Colonic mucosa (tissue), 4 donors: Measurements from ENCODE around the gene SENP3. TPM values are rescaled to one million over a fixed set of nuclear protein-coding genes. Genes with fewer than 3 reads are reported as not detected.

Source experiments
- DNase-seq: peaks from one replicate; pipeline ENCODE4 v3.0.0-alpha.2; 2020
- H3K27ac ChIP-seq: fragments of 200-600 bp; one replicate; pipeline ENCODE4 v1.8.0; 2021
- H3K27me3 ChIP-seq: fragments of 200-600 bp; one replicate; pipeline ENCODE4 v1.8.0; 2021
- H3K36me3 ChIP-seq: fragments of 200-600 bp; one replicate; pipeline ENCODE4 v1.8.0; 2021
- H3K4me1 ChIP-seq: fragments of 200-600 bp; one replicate; pipeline ENCODE4 v1.8.0; 2021; ENCODE audit warnings: mild to moderate bottlenecking
- H3K4me3 ChIP-seq: fragments of 200-600 bp; one replicate; pipeline ENCODE4 v1.8.0; 2021
- H3K9ac ChIP-seq, 2 donors: one replicate each; pipeline ENCODE4 v1.7.0; 2013; ENCODE audit warnings: control low read depth in 2 of 2, low read depth in 2 of 2, low read length in 2 of 2
- H3K9me3 ChIP-seq: fragments of 200-600 bp; one replicate; pipeline ENCODE4 v1.8.0; 2021
- intact Hi-C: fragments of 100-400 bp; cut with DNase I; formaldehyde crosslinking; loops from one replicate; pipeline ENCODE4 v1.14.1; 2022
- total RNA-seq, 2 donors: library from RNA; stranded (reverse); fragmentation: NEBNext Ultra II Directional in 1 of 2; extraction: Animal tissue kit (Norgen Biotek cat#: 25700) in 1 of 2; gene quantifications; one replicate each; pipeline ENCODE4 v1.2.1, GENCODE V29; 2021
- TF ChIP-seq, protein P1 (sequence below): fragments of 200-600 bp; IDR thresholded peaks from one replicate; pipeline ENCODE4 v1.8.0; 2022; ENCODE audit warnings: antibody characterized with exemption, mild to moderate bottlenecking
- donor health status: healthy.
- donor health status: DM: no; HTN: no; CAD: no.
- donor health status: DM: no; HTN: no; CAD: no.

Gene SENP3
- total RNA-seq, 2 donors from 2014 or later, result 25.7 to 56.6 TPM

DNA sequence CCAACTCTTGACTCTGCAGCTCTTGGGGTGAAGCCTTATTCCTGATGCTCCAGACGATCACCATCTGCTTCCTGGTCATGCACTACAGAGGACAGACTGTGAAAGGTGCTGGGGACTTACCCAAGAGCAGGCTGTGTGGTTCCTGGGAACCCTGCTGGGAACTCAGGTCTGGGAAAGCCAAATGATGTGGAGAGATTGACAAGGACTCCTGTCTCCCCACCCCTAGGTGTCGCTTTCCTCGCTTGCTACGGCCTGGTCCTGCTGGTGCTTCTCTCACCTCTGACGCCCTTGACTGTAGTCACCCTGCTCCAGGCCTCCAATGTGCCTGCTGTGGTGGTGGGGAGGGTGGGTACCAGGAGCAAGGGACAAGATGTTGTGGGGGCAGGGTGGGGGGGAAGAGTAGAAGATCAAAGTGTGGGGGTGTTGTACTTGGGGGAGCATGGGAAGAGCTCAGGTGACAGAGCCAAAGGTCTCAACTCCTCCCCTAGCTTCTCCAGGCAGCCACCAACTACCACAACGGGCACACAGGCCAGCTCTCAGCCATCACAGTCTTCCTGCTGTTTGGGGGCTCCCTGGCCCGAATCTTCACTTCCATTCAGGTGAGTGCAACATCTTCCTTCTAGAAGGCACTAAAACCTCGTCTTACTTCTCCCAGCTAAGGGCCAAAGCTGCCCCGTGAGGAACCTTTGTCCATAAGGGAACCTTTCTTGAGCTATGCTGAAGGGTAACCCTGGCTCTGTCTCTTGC lies 25.1 kb downstream of the SENP3 start:
- DNase-seq, result peak; percentile 69
- Histone ChIP-seq H3K9me3 (no peaks in the 10 kb centered on the region), H3K9ac (peak overlapping the region in 1 of 2 donors; percentile 5), H3K27ac (no peak overlapping the region), H3K27me3 (no peaks in the 10 kb centered on the region), H3K4me1 (peaks cover 7% of the 10 kb centered on the region), H3K4me3 (no peak overlapping the region), H3K36me3 (peaks cover 8% of the 10 kb centered on the region)
- intact Hi-C loops, result loop anchor here (10.0 kb wide), 1 partner anchor 152 kb away; the partner anchor contains the start of genes FGF11 and TMEM102
- TF ChIP-seq, protein P1, sequence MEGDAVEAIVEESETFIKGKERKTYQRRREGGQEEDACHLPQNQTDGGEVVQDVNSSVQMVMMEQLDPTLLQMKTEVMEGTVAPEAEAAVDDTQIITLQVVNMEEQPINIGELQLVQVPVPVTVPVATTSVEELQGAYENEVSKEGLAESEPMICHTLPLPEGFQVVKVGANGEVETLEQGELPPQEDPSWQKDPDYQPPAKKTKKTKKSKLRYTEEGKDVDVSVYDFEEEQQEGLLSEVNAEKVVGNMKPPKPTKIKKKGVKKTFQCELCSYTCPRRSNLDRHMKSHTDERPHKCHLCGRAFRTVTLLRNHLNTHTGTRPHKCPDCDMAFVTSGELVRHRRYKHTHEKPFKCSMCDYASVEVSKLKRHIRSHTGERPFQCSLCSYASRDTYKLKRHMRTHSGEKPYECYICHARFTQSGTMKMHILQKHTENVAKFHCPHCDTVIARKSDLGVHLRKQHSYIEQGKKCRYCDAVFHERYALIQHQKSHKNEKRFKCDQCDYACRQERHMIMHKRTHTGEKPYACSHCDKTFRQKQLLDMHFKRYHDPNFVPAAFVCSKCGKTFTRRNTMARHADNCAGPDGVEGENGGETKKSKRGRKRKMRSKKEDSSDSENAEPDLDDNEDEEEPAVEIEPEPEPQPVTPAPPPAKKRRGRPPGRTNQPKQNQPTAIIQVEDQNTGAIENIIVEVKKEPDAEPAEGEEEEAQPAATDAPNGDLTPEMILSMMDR, result no peak

DNA sequence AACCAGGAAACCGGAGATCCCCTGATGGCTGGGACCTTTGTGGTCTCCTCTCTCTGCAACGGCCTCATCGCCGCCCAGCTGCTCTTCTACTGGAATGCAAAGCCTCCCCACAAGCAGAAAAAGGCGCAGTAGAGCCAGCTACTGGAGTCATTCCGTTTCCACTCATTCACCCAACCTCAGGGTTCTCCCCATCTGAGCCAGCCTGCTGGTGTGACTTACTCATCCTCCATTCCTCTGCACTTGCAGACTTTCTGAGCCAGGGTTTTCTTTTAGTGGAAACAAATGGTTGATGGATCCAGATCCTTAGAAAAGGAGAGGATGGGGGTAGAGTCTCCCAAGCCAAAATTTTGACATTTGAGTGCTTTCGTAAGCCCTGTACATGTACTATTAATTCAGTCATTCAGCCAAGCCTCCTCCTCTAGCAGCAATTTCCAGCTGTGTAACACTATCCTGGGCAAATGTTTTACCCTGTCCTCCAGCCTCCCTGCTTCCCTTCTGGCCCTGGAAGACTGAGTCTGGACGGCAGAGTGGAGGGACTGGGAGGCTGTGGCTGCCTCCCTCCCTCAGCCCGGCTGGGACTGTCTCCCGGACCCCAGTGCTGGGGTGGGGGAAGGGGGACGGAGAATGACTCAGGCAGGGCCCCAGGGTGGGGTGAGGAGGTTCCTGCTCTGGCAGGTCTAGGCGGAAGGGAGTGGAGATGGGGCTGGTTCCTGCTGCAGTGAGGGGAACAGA lies 25.9 kb downstream of the SENP3 start:
- Histone ChIP-seq H3K27ac (no peak overlapping the region), H3K9ac (no peak overlapping the region), H3K36me3 (peaks cover 13% of the 10 kb centered on the region), H3K27me3 (no peaks in the 10 kb centered on the region), H3K9me3 (no peaks in the 10 kb centered on the region), H3K4me1 (peaks cover 7% of the 10 kb centered on the region), H3K4me3 (no peak overlapping the region)
- DNase-seq, result no peak
- TF ChIP-seq, protein P1, result no peak
- intact Hi-C loops, result loop anchor here (10.0 kb wide), 1 partner anchor 153 kb away; the partner anchor contains the start of genes FGF11 and TMEM102

DNA sequence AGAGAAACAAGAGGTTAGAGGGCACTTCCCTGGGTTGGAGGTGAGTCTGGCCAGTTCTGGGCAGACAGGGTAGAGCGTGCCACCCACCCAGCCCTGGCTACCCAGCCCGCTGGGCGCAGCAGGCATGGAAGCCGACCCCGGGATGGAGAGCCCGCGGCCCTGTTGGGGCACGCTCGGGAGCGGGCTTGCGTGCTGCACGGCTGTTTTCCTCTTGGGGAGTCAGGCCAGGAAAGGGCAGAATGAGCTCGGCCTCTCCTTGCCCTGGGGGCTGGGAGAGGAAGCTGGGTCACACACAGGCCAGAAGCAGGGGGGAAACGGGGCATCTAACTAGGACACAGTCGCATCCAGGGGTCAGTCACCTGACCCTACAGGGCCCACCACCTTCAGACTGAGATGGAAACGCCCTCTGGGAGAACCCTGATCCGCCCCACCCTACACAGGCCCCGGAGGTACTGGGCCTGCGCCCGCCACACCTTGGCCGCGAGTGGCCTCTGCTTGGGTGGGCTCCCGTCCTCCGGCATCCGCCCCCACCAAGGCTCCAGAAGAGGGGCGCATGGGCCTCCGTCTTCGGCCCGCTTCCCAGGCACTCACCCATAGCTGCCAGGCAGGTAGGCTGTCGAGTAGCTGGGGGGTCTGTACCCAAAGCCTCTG lies 27.0 kb downstream of the SENP3 start:
- DNase-seq, result no peak
- H3K9me3 ChIP-seq, result no peaks in the 10 kb centered on the region
- peak overlapping the region; percentile 28 for H3K4me3 ChIP-seq
- peak overlapping the region in 1 of 2 donors; percentile 12 for H3K9ac ChIP-seq
- intact Hi-C loops, result loop anchor here (10.0 kb wide), 1 partner anchor 154 kb away; the partner anchor contains the start of genes FGF11 and TMEM102
- H3K36me3 ChIP-seq, result peaks cover 24% of the 10 kb centered on the region
- H3K4me1 ChIP-seq, result peaks cover 3% of the 10 kb centered on the region
- no peak overlapping the region for H3K27ac ChIP-seq
- H3K27me3 ChIP-seq, result no peaks in the 10 kb centered on the region
- TF ChIP-seq, protein P1, result no peak

DNA sequence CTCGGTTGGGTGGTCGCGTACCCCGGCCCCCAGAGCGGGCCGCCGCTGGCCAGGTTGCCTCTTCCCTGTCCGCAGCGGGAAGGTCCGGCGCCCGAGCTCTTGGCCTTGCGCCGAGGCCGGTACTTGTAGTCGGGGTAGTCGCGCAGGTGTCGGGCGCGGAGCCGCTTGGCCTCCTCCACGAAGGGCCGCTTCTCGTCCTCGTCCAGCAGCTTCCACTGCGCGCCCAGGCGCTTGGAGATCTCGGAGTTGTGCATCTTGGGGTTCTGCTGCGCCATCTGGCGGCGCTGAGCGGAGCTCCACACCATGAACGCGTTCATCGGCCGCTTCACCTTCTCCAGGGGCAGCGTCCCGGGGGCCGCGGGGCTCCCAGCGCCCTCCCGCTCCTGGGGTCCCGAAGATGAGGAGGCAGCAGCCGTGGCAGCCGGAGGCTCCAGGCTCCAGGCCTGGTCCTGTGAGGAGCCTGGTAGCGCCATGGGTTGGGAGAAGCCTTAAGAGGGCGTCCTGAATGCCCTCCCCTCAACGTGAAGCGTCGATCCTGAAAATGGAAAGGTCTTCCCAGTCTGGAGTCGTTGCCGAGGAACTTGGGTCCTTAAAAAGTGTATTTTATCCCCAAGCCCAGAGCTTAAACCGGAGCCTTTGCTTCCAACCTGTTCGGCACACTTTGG lies 27.6 kb downstream of the SENP3 start:
- Histone ChIP-seq H3K9me3 (no peaks in the 10 kb centered on the region), H3K27me3 (no peaks in the 10 kb centered on the region), H3K4me1 (peaks cover 3% of the 10 kb centered on the region), H3K4me3 (peak overlapping the region; percentile 28), H3K36me3 (peaks cover 31% of the 10 kb centered on the region), H3K9ac (peak overlapping the region in 1 of 2 donors; percentile 46), H3K27ac (no peak overlapping the region)
- TF ChIP-seq, protein P1, result peak; percentile 73
- peak; percentile 82 for DNase-seq
- intact Hi-C loops, result loop anchor here (10.0 kb wide), 1 partner anchor 155 kb away; the partner anchor contains the start of genes FGF11 and TMEM102
